GM23338 (cell line): ENCODE results near the gene TAF1A.

Experiments used
- EZH2 ChIP-seq: fragments of 200-600 bp; sonication (generic); IDR thresholded peaks from one replicate; pipeline ENCODE4 v1.8.0; 2017; ENCODE audit warnings: antibody characterized with exemption, mild to moderate bottlenecking, low read depth; ENCODE audit not compliant: unreplicated experiment
- REST ChIP-seq: IDR thresholded peaks from one replicate; pipeline ENCODE4 v1.6.1; 2018; ENCODE audit warnings: antibody characterized with exemption; ENCODE audit not compliant: unreplicated experiment
- TF ChIP-seq, protein P1 (sequence below), 2 experiments: fragments of 200-600 bp in 1 of 2; sonication (generic) in 1 of 2; conservative IDR thresholded peaks; 2 replicates each; pipeline versions ENCODE4 v1.5.1 to v1.6.1; 2016 to 2017; ENCODE audit warnings: antibody characterized with exemption in 2 of 2, low read depth in 2 of 2, mild to moderate bottlenecking in 2 of 2, moderate library complexity in 1 of 2

DNA sequence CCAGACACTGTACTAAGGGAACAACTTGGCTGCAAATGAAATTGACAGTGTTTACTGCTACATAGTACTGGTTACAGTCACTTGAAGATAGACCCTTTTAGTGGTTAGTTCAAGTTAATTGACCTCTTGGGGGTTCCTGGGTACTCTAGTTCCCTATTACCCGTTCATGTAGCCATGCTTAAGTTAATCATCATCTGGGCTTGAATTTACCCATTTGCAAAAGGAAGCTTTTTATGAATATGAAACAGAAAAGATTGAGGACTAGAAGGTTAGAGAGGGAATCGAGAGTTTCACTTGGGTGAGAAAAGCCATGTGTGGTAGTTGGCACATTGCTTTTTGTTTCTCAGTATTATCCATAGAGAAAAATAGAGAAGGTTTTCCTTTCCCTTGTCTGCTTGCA, 30.8 kb upstream of the TAF1A start:
- TF ChIP-seq, protein P1, sequence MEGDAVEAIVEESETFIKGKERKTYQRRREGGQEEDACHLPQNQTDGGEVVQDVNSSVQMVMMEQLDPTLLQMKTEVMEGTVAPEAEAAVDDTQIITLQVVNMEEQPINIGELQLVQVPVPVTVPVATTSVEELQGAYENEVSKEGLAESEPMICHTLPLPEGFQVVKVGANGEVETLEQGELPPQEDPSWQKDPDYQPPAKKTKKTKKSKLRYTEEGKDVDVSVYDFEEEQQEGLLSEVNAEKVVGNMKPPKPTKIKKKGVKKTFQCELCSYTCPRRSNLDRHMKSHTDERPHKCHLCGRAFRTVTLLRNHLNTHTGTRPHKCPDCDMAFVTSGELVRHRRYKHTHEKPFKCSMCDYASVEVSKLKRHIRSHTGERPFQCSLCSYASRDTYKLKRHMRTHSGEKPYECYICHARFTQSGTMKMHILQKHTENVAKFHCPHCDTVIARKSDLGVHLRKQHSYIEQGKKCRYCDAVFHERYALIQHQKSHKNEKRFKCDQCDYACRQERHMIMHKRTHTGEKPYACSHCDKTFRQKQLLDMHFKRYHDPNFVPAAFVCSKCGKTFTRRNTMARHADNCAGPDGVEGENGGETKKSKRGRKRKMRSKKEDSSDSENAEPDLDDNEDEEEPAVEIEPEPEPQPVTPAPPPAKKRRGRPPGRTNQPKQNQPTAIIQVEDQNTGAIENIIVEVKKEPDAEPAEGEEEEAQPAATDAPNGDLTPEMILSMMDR (conservative IDR thresholded peaks at IDR 0.05; ENCODE audit: low read depth in 2 of 2), result no peak
- TF ChIP-seq EZH2, result no peak
- no peak for TF ChIP-seq REST
